Activated T-cell treated with anti-CD3 and anti-CD28 coated beads, Interleukin-2, amount 50 U/mL, for 72 hours (primary cell): ENCODE results near the gene ZNF71. TPM values are rescaled to one million over a fixed set of nuclear protein-coding genes. Genes with fewer than 3 reads are reported as not detected.

Source experiments
- ATAC-seq, 2 donors: fragments of 150-1000 bp; cut with Tn5 transposase; replicated peaks in 1 of 2; 2 replicates each; pipeline ENCODE4 v1.10.0; 2021; ENCODE audit warnings: moderate library complexity in 2 of 2, mild to moderate bottlenecking in 1 of 2
- DNase-seq, 2 donors: peaks; one replicate each; pipeline ENCODE4 v3.0.0; 2021 to 2022; ENCODE audit warnings: mixed read lengths in 1 of 2
- H3K27ac Mint-ChIP-seq: one replicate; pipeline ENCODE4 v1.8.0; 2022; ENCODE audit warnings: mild to moderate bottlenecking, moderate library complexity, mixed read lengths
- H3K27me3 Mint-ChIP-seq: one replicate; pipeline ENCODE4 v1.8.0; 2022; ENCODE audit warnings: low read depth, mixed read lengths
- H3K36me3 Mint-ChIP-seq, 2 donors: one replicate each; pipeline ENCODE4 v1.8.0; 2022; ENCODE audit warnings: mixed read lengths in 2 of 2, mild to moderate bottlenecking in 1 of 2; ENCODE audit not compliant: insufficient read depth in 2 of 2
- H3K4me1 Mint-ChIP-seq: one replicate; pipeline ENCODE4 v1.8.0; 2022; ENCODE audit warnings: low read depth, mixed read lengths
- H3K4me3 Mint-ChIP-seq, 2 donors: one replicate each; pipeline ENCODE4 v1.8.0; 2022; ENCODE audit warnings: mild to moderate bottlenecking in 2 of 2, mixed read lengths in 2 of 2, moderate library complexity in 2 of 2
- H3K9me3 Mint-ChIP-seq, 2 donors: one replicate each; pipeline ENCODE4 v1.8.0; 2022; ENCODE audit warnings: mixed read lengths in 2 of 2
- total RNA-seq, 2 donors: library from RNA; stranded (reverse); gene quantifications; one replicate each; pipeline ENCODE4 v1.2.3, GENCODE V29; 2022

ZNF71 gene
- total RNA-seq, 2 donors from 2014 or later: 5.8 to 6.9 TPM

DNA sequence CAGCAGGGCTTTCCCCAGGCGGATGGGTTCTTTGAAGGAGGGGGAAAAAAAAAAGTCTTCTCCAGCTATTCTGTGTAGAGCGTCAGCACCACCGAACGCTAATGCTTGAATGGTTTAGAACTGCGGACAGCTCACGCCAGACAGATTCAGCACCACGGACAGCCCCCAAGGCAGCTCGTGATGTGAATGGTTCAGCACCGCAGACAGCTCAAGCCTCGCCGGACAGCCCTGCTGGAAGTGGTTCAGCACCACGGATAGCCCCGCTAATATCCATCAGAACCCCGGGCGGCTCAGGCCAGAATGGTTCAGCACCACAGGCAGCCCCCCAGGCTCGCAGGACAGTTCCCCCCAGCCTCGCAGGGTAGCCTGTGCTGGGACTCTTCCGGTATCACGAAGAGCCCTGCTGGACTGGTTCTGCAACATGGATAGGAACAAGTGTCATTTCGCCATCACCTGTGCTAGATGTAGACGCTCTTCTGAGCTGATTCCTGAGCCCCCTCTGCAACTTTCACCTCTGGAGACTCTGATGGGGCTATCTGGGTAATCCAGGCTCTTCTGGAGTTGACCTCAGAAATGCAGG, 43.0 kb downstream of the ZNF71 start:
- Mint-ChIP-seq H3K4me3 (no peak overlapping the region), H3K9me3 (peaks cover 16 to 20% of the 10 kb centered on the region in 2 donors), H3K27ac (no peak overlapping the region), H3K27me3 (no peaks in the 10 kb centered on the region), H3K36me3 (peaks cover 23 to 30% of the 10 kb centered on the region in 2 donors), H3K4me1 (no peaks in the 10 kb centered on the region)
- ATAC-seq (peak in 1 of 2 donors; percentile 49), DNase-seq (peak; percentile 41 to 59)

- no peak for ATAC-seq
- Mint-ChIP-seq H3K9me3 (peaks cover 15 to 18% of the 10 kb centered on the region in 2 donors), H3K27ac (no peak overlapping the region), H3K4me3 (no peak overlapping the region), H3K27me3 (peaks cover 6% of the 10 kb centered on the region), H3K4me1 (peaks cover 5% of the 10 kb centered on the region), H3K36me3 (peaks cover 25 to 31% of the 10 kb centered on the region in 2 donors)
- no peak for DNase-seq
Measured at GRCh38 chr19:56639217-56639616, 44.1 kb downstream of the ZNF71 start.

DNA sequence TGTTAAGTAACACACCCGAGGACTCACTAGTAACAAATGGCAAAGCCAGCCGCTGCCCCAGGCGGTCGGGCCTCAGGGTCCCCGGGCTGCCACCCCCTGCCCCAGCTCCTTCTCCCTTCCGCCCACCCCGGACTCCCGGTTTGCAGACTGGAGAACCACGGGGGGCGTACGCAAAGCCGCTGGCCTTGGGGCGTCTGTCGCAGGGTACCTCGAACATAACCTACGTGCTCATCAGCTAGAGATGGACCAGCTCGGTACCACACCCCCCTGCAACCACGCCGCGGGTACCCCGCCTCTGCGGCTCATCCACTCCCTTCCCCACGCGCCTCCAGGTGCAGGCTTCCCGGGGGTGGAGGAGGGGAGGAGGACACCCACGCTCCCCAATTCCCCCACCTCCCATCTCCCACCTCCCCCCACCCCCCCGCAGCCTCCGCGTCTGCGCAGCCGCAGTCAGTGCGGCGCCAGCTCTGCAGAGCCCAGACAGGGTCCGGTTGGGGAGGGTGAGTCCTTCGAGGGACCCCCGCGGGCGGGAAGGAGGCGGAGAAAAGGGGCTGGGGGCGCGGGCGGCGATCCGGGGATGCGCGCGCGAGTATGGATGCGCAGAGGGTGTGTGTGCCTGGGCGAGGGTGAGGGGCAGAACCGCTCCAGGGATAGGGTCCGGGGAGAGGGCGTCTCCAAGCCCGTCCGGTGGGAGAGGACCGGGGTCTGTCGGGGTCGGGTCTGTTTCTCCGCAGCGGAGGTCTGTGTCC, 47.8 kb downstream of the ZNF71 start, which contains the start of gene SMIM17:
TSS of gene SMIM17 (plus strand) at position 449 of the 749 bp plus-strand sequence. CDS start 2,509 bp downstream, outside the sequence.
- Mint-ChIP-seq H3K4me1 (peaks cover 5% of the 10 kb centered on the region), H3K27me3 (peaks cover 9% of the 10 kb centered on the region), H3K27ac (no peak within 1 kb of the TSS), H3K36me3 (peaks cover 35 to 40% of the 10 kb centered on the region in 2 donors), H3K4me3 (no peak within 1 kb of the TSS), H3K9me3 (peaks cover 28 to 30% of the 10 kb centered on the region in 2 donors)
- DNase-seq (no peak), ATAC-seq (no peak)

- peaks cover 5% of the 10 kb centered on the region for H3K4me1 Mint-ChIP-seq
- no peak overlapping the region for H3K27ac Mint-ChIP-seq
- no peak for ATAC-seq
- H3K4me3 Mint-ChIP-seq: no peak overlapping the region
- no peak for DNase-seq
- peaks cover 38 to 40% of the 10 kb centered on the region in 2 donors for H3K36me3 Mint-ChIP-seq
- peaks cover 30 to 35% of the 10 kb centered on the region in 2 donors for H3K9me3 Mint-ChIP-seq
- H3K27me3 Mint-ChIP-seq: peaks cover 9% of the 10 kb centered on the region
Measured at GRCh38 chr19:56643460-56643955, 48.4 kb downstream of the ZNF71 start.

DNA sequence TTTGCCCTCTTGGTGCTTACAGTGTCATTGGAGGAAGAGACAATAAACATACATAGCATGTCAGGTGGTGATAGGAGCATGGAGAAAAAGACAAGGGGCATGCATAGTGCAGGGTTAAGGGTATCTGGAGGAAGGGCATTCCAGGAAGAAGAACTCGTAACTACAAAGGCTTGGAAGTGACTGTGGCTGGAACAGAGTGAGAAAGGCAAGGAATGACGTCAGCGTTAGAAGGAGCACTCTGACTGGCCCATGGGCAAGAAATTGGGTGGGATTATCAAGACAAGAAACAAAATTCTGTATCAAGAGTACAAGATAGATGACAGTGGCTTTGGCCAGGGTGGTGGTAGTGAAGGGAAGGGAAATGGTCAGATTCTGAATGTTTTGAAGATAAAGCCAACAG, 59.0 kb downstream of the ZNF71 start:
- H3K27ac Mint-ChIP-seq: no peak overlapping the region
- DNase-seq (no peak), ATAC-seq (no peak)
- no peaks in the 10 kb centered on the region for H3K4me1 Mint-ChIP-seq
- H3K36me3 Mint-ChIP-seq: peaks cover 15 to 17% of the 10 kb centered on the region in 2 donors
- no peaks in the 10 kb centered on the region for H3K27me3 Mint-ChIP-seq
- H3K4me3 Mint-ChIP-seq: no peak overlapping the region
- H3K9me3 Mint-ChIP-seq: peaks cover 21 to 23% of the 10 kb centered on the region in 2 donors

GRCh38 chr19:56660381-56661107, 65.4 kb downstream of the ZNF71 start:
- peaks cover 3 to 7% of the 10 kb centered on the region in 2 donors for H3K9me3 Mint-ChIP-seq
- no peak overlapping the region for H3K27ac Mint-ChIP-seq
- H3K36me3 Mint-ChIP-seq: peaks cover 7 to 26% of the 10 kb centered on the region in 2 donors
- H3K4me1 Mint-ChIP-seq: no peaks in the 10 kb centered on the region
- no peaks in the 10 kb centered on the region for H3K27me3 Mint-ChIP-seq
- no peak overlapping the region for H3K4me3 Mint-ChIP-seq
- DNase-seq: peak in 1 of 2 donors; percentile 1
- ATAC-seq: no peak

DNA sequence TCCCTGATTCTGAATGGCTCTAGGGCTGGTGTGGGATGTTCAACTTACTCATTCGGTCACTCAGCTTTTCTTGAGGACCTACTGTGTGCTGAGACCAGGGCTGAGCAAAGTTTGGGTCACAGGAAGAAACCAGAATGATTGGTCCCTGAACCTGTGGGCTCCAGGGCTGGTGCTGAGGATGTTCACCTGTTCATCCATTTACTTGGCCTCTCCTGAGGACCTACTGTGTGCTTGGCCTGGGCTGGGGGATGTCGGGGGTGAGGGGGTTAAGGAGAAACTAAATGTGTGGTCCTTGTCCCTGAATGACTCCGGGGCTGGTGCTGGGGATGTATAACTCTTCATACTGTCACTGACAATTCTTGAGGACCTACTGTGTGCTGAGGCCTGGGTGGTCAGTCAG, 66.1 kb downstream of the ZNF71 start:
- Mint-ChIP-seq H3K27me3 (no peaks in the 10 kb centered on the region), H3K36me3 (peaks cover 6 to 27% of the 10 kb centered on the region in 2 donors), H3K27ac (no peak overlapping the region), H3K9me3 (peaks cover 3 to 6% of the 10 kb centered on the region in 2 donors), H3K4me3 (no peak overlapping the region), H3K4me1 (no peaks in the 10 kb centered on the region)
- DNase-seq (no peak), ATAC-seq (no peak)

GRCh38 chr19:56663931-56664500, 68.9 kb downstream of the ZNF71 start:
- Mint-ChIP-seq H3K4me3 (no peak overlapping the region), H3K4me1 (no peaks in the 10 kb centered on the region), H3K27me3 (no peaks in the 10 kb centered on the region), H3K36me3 (peaks cover 6 to 25% of the 10 kb centered on the region in 2 donors), H3K27ac (no peak overlapping the region), H3K9me3 (peaks cover 3 to 8% of the 10 kb centered on the region in 2 donors)
- ATAC-seq: no peak
- no peak for DNase-seq

DNA sequence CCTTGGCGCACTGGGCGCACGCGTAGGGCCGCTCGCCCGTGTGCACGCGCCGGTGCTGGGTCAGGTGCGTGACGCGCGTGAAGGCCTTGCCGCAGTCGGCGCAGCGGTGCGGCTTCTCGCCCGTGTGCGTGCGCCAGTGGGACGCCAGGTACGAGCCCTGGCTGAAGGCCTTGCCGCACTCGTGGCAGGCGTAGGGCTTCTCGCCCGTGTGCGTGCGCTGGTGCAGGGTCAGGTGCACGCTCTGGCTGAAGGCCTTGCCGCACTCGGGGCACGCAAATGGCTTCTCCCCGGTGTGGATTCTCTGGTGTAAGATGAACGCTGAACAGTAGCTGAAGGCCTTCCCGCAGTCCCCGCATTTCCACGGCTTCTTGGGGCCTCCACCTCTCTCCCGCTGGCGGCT, 69.4 kb downstream of the ZNF71 start:
- no peak for ATAC-seq
- Mint-ChIP-seq H3K27ac (no peak overlapping the region), H3K36me3 (peaks cover 6 to 21% of the 10 kb centered on the region in 2 donors), H3K4me3 (no peak overlapping the region), H3K27me3 (no peaks in the 10 kb centered on the region), H3K4me1 (no peaks in the 10 kb centered on the region), H3K9me3 (peaks cover 3% of the 10 kb centered on the region in 2 donors)
- DNase-seq: no peak

GRCh38 chr19:56667311-56667870, 72.3 kb downstream of the ZNF71 start:
- H3K9me3 Mint-ChIP-seq: peaks cover 8 to 9% of the 10 kb centered on the region in 2 donors
- no peak overlapping the region for H3K27ac Mint-ChIP-seq
- H3K4me3 Mint-ChIP-seq: no peak overlapping the region
- no peak for DNase-seq
- no peak for ATAC-seq
- no peaks in the 10 kb centered on the region for H3K27me3 Mint-ChIP-seq
- no peaks in the 10 kb centered on the region for H3K4me1 Mint-ChIP-seq
- peaks cover 13 to 30% of the 10 kb centered on the region in 2 donors for H3K36me3 Mint-ChIP-seq

DNA sequence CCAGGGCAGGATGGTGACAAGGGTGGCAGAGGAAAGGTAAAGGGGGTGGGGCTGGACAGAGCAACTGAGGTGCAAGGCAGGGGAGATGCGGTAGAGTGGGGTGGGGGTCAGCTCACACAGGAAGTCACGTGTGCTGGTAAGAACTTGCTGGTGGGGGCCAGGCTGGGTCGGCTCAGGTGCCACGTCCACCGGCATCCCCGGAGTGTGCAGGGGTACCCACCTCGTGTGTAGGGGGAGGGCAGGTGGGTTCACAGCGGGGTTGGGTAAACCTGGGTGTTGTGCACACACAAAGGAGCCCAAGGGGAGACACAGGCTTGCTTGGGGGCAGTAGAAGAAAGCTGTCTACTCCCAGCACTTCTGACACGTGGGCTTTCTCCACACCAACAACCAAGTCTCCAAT, 73.6 kb downstream of the ZNF71 start:
- no peak overlapping the region for H3K27ac Mint-ChIP-seq
- peaks cover 8% of the 10 kb centered on the region in 2 donors for H3K9me3 Mint-ChIP-seq
- no peak for DNase-seq
- H3K4me3 Mint-ChIP-seq: no peak overlapping the region
- no peaks in the 10 kb centered on the region for H3K4me1 Mint-ChIP-seq
- peaks cover 10 to 23% of the 10 kb centered on the region in 2 donors for H3K36me3 Mint-ChIP-seq
- no peaks in the 10 kb centered on the region for H3K27me3 Mint-ChIP-seq
- no peak for ATAC-seq

- Mint-ChIP-seq H3K4me3 (peak overlapping the region; percentile 55 to 93), H3K27me3 (no peaks in the 10 kb centered on the region), H3K9me3 (peaks cover 8% of the 10 kb centered on the region in 2 donors), H3K36me3 (peaks cover 10 to 17% of the 10 kb centered on the region in 2 donors), H3K4me1 (no peaks in the 10 kb centered on the region), H3K27ac (no peak overlapping the region)
- DNase-seq (no peak), ATAC-seq (no peak)
Measured at GRCh38 chr19:56670401-56670960, 75.4 kb downstream of the ZNF71 start.
